NT2/D1 (cell line): ENCODE measurements around the gene EHBP1L1.
"Not testable (repeated sequence)": the region's sequence is repeated elsewhere in the genome, so short reads cannot be mapped to it uniquely, and the experiment has no call there.

Experiments used
- DNase-seq: peaks from one replicate; pipeline ENCODE4 v3.0.0-alpha.2; 2011; ENCODE audit warnings: low read depth, low spot score
- H3K27me3 ChIP-seq: 2 replicates; pipeline ENCODE4 v1.6.0; 2011; ENCODE audit warnings: mild to moderate bottlenecking; ENCODE audit not compliant: insufficient read length, insufficient read depth
- H3K36me3 ChIP-seq: 2 replicates; pipeline ENCODE4 v1.6.1; 2011; ENCODE audit warnings: mild to moderate bottlenecking, low read length, mixed read lengths; ENCODE audit not compliant: insufficient read depth, insufficient read length
- H3K4me1 ChIP-seq: 2 replicates; pipeline ENCODE4 v1.5.1; 2011; ENCODE audit not compliant: insufficient read depth, insufficient read length
- H3K4me3 ChIP-seq: 2 replicates; pipeline ENCODE4 v1.5.1; 2011; ENCODE audit warnings: low read depth; ENCODE audit not compliant: insufficient read length
- H3K9ac ChIP-seq: 2 replicates; pipeline ENCODE4 v1.6.0; 2011; ENCODE audit warnings: low read depth; ENCODE audit not compliant: insufficient read length
- H3K9me3 ChIP-seq: 2 replicates; pipeline ENCODE4 v1.5.1; 2011; ENCODE audit warnings: mild to moderate bottlenecking, low read length; ENCODE audit not compliant: insufficient read depth
- SUZ12 ChIP-seq: IDR thresholded peaks from 2 replicates; pipeline ENCODE4 v1.6.1; 2011; ENCODE audit not compliant: insufficient read length, insufficient read depth; ENCODE audit errors: extremely low read depth
- YY1 ChIP-seq: IDR thresholded peaks from 2 replicates; pipeline ENCODE4 v1.6.1; 2011; ENCODE audit not compliant: insufficient read length, insufficient read depth
- ZNF274 ChIP-seq: IDR thresholded peaks from 2 replicates; pipeline ENCODE4 v1.6.1; 2011; ENCODE audit warnings: mild to moderate bottlenecking, low read depth, low read length

The EHBP1L1 gene

GRCh38 chr11:65559535-65559934 is 16.3 kb upstream of the EHBP1L1 start:
- Histone ChIP-seq H3K9me3 (no peaks in the 10 kb centered on the region), H3K9ac (peak overlapping the region; percentile 5), H3K4me3 (no peak overlapping the region), H3K36me3 (no peaks in the 10 kb centered on the region), H3K27me3 (no peaks in the 10 kb centered on the region), H3K4me1 (peaks cover 41% of the 10 kb centered on the region)
- TF ChIP-seq SUZ12: no peak
- no peak for TF ChIP-seq YY1
- TF ChIP-seq ZNF274: no peak
- DNase-seq: no peak

- Histone ChIP-seq H3K4me3 (peak overlapping the region; percentile 10), H3K27me3 (no peaks in the 10 kb centered on the region), H3K9me3 (no peaks in the 10 kb centered on the region), H3K4me1 (peaks cover 36% of the 10 kb centered on the region), H3K9ac (peak overlapping the region; percentile 68), H3K36me3 (no peaks in the 10 kb centered on the region)
- DNase-seq: no peak
- no peak for TF ChIP-seq SUZ12
- no peak for TF ChIP-seq ZNF274
- no peak for TF ChIP-seq YY1
These were observed 15.8 kb upstream of the EHBP1L1 start for GRCh38 chr11:65559951-65560537.

- DNase-seq: no peak
- peak overlapping the region; percentile 10 for H3K4me3 ChIP-seq
- no peaks in the 10 kb centered on the region for H3K9me3 ChIP-seq
- H3K9ac ChIP-seq: peak overlapping the region; percentile 68
- H3K36me3 ChIP-seq: no peaks in the 10 kb centered on the region
- H3K27me3 ChIP-seq: no peaks in the 10 kb centered on the region
- H3K4me1 ChIP-seq: peaks cover 31% of the 10 kb centered on the region
- TF ChIP-seq ZNF274: no peak
- no peak for TF ChIP-seq SUZ12
- TF ChIP-seq YY1: no peak
These were observed 15.1 kb upstream of the EHBP1L1 start for GRCh38 chr11:65560555-65561418.

- Histone ChIP-seq H3K4me3 (no peak overlapping the region), H3K4me1 (peaks cover 29% of the 10 kb centered on the region), H3K9me3 (no peaks in the 10 kb centered on the region), H3K36me3 (peaks cover 4% of the 10 kb centered on the region), H3K27me3 (no peaks in the 10 kb centered on the region), H3K9ac (no peak overlapping the region)
- no peak for TF ChIP-seq YY1
- TF ChIP-seq ZNF274: no peak
- TF ChIP-seq SUZ12: no peak
- no peak for DNase-seq
These were observed 13.8 kb upstream of the EHBP1L1 start for GRCh38 chr11:65562020-65562419.

- no peak for TF ChIP-seq YY1
- no peak for TF ChIP-seq SUZ12
- no peaks in the 10 kb centered on the region for H3K9me3 ChIP-seq
- no peak overlapping the region for H3K4me3 ChIP-seq
- H3K9ac ChIP-seq: no peak overlapping the region
- H3K4me1 ChIP-seq: peaks cover 29% of the 10 kb centered on the region
- peaks cover 4% of the 10 kb centered on the region for H3K36me3 ChIP-seq
- H3K27me3 ChIP-seq: no peaks in the 10 kb centered on the region
- DNase-seq: no peak
These were observed 13.1 kb upstream of the EHBP1L1 start for GRCh38 chr11:65562788-65563187.

- DNase-seq: no peak
- no peaks in the 10 kb centered on the region for H3K27me3 ChIP-seq
- no peaks in the 10 kb centered on the region for H3K9me3 ChIP-seq
- peaks cover 28% of the 10 kb centered on the region for H3K4me1 ChIP-seq
- no peak overlapping the region for H3K9ac ChIP-seq
- peaks cover 4% of the 10 kb centered on the region for H3K36me3 ChIP-seq
- TF ChIP-seq ZNF274 (no peak), SUZ12 (no peak), YY1 (no peak)
- H3K4me3 ChIP-seq: no peak overlapping the region
These were observed 12.3 kb upstream of the EHBP1L1 start for GRCh38 chr11:65563601-65564000.

- not testable (repeated sequence) for DNase-seq, H3K27me3 ChIP-seq, H3K9me3 ChIP-seq, H3K36me3 ChIP-seq, H3K9ac ChIP-seq, H3K4me3 ChIP-seq
- peaks cover 17% of the 10 kb centered on the region for H3K4me1 ChIP-seq
These were observed 10.8 kb upstream of the EHBP1L1 start for GRCh38 chr11:65564879-65565559.
